HG02571 (cell line): ENCODE measurements around the gene TTC32.

Source experiments
- ATAC-seq: cut with Tn5 transposase; IDR thresholded peaks from one replicate; pipeline ENCODE4 v1.9.1; 2021; ENCODE audit warnings: mild to moderate bottlenecking, moderate library complexity; ENCODE audit not compliant: unreplicated experiment

Gene TTC32

GRCh38 chr2:19878268-19879046 is 23.3 kb downstream of the TTC32 start:
- ATAC-seq = no peak

GRCh38 chr2:19876751-19877150 is 25.0 kb downstream of the TTC32 start:
- no peak for ATAC-seq

GRCh38 chr2:19875280-19875679 is 26.5 kb downstream of the TTC32 start:
- ATAC-seq = no peak

GRCh38 chr2:19874726-19875125 is 27.1 kb downstream of the TTC32 start:
- no peak for ATAC-seq

GRCh38 chr2:19873014-19873413 is 28.8 kb downstream of the TTC32 start:
- no peak for ATAC-seq

- no peak for ATAC-seq
These were observed 29.5 kb downstream of the TTC32 start for GRCh38 chr2:19872302-19872701.

- no peak for ATAC-seq
These were observed 29.9 kb downstream of the TTC32 start for GRCh38 chr2:19871836-19872235.

GRCh38 chr2:19870792-19871191 is 31.0 kb downstream of the TTC32 start:
- no peak for ATAC-seq

GRCh38 chr2:19868701-19869580 is 32.8 kb downstream of the TTC32 start:
- ATAC-seq = peak; percentile 74

GRCh38 chr2:19868224-19868623 is 33.6 kb downstream of the TTC32 start:
- no peak for ATAC-seq

GRCh38 chr2:19866771-19867170 is 35.0 kb downstream of the TTC32 start:
- ATAC-seq = no peak

GRCh38 chr2:19865151-19865550 is 36.6 kb downstream of the TTC32 start:
- peak; percentile 35 for ATAC-seq

GRCh38 chr2:19864381-19864780 is 37.4 kb downstream of the TTC32 start:
- no peak for ATAC-seq

GRCh38 chr2:19863303-19864041 is 38.3 kb downstream of the TTC32 start:
- peak; percentile 64 for ATAC-seq

- no peak for ATAC-seq
These were observed 40.0 kb downstream of the TTC32 start for GRCh38 chr2:19861813-19862212.

- no peak for ATAC-seq
These were observed 41.8 kb downstream of the TTC32 start for GRCh38 chr2:19860022-19860421.

GRCh38 chr2:19859565-19859964 is 42.2 kb downstream of the TTC32 start:
- no peak for ATAC-seq

- no peak for ATAC-seq
These were observed 44.0 kb downstream of the TTC32 start for GRCh38 chr2:19857806-19858205.

GRCh38 chr2:19857100-19857499 is 44.7 kb downstream of the TTC32 start:
- no peak for ATAC-seq

GRCh38 chr2:19855542-19856431 is 46.0 kb downstream of the TTC32 start:
- no peak for ATAC-seq
